ENCODE data around the gene MYMX.

- TF ChIP-seq POLR2A (IDR thresholded peaks at IDR 0.05), result peak; percentile 41
- peak; percentile 26 to 39 (median 26) for TF ChIP-seq CTCF (IDR thresholded peaks at IDR 0.05)
These were observed 6.7 kb downstream of the MYMX start, which contains the start of gene SLC29A1 for GRCh38 chr6:44223319-44224028.

All from right lobe of liver (tissue), 4 donors.